ENCODE results near the gene TMSB15C.

TMSB15C gene

GRCh38 chrX:104108955-104109354 is 32.9 kb upstream of the TMSB15C start:
- H3K27ac ChIP-seq = no peak overlapping the region
- peaks cover 0 to 21% (median 7%) of the 10 kb centered on the region in 4 donors for H3K4me1 ChIP-seq
- no peaks in the 10 kb centered on the region for H3K9me3 ChIP-seq
- H3K27me3 ChIP-seq = no peaks in the 10 kb centered on the region
- H3K36me3 ChIP-seq = no peaks in the 10 kb centered on the region
- TF ChIP-seq, protein P1, sequence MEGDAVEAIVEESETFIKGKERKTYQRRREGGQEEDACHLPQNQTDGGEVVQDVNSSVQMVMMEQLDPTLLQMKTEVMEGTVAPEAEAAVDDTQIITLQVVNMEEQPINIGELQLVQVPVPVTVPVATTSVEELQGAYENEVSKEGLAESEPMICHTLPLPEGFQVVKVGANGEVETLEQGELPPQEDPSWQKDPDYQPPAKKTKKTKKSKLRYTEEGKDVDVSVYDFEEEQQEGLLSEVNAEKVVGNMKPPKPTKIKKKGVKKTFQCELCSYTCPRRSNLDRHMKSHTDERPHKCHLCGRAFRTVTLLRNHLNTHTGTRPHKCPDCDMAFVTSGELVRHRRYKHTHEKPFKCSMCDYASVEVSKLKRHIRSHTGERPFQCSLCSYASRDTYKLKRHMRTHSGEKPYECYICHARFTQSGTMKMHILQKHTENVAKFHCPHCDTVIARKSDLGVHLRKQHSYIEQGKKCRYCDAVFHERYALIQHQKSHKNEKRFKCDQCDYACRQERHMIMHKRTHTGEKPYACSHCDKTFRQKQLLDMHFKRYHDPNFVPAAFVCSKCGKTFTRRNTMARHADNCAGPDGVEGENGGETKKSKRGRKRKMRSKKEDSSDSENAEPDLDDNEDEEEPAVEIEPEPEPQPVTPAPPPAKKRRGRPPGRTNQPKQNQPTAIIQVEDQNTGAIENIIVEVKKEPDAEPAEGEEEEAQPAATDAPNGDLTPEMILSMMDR (IDR thresholded peaks at IDR 0.05) = no peak
- H3K4me3 ChIP-seq = no peak overlapping the region
- intact Hi-C loops (cut with DNase I; ENCODE audit: low total_unique reads) = no loop called here
- no peak for DNase-seq

DNA sequence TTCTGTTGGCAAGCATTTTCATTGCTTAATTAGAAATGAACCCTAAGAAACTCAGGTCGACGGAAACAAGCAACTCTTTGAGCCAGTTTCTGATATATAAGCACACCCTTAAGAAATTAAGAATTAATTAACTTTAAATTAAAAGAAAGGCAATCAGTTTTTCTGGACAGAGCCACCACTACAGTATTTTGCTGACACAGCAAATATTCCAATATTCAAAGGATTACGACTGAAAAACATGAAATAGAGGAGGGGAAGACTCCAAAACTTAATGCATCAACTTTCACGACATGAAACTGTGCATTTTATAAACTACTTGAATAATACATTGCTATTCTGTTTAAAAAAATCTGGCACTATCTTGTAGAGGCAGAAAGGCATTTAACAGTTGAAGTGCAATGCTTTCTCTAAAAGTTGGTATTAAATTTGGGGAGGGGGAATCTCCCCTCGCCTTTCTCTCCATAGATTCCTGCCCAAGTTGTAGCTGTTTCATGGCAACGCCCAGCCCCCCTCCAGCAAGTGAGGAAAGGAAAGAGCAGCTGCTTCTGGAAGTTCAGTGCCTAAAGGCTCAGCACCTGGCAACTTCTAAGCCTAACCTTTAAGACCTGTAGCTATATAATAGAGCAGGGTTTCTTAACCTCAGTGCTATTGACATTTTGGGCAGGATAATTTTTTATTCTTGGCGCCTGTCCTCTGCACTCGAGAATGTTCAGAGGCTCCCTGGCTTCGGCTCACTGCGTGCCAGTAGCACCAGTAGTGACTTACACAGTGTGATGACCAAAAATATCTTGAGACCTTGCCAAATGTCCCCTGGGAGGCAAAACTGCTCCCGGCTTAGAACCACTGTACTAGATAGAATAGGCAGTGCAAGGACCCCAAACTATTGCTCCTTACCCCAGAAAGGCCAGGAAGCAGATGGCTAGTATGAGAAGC is 29.6 kb upstream of the TMSB15C start:
- H3K4me3 ChIP-seq = no peak overlapping the region
- H3K36me3 ChIP-seq = no peaks in the 10 kb centered on the region
- H3K27ac ChIP-seq = peak overlapping the region in 1 of 2 donors; percentile 25
- DNase-seq = peak; percentile 23 to 71
- peaks cover 0 to 14% (median 4%) of the 10 kb centered on the region in 4 donors for H3K4me1 ChIP-seq
- TF ChIP-seq, protein P1 (IDR thresholded peaks at IDR 0.05) = no peak
- intact Hi-C loops (cut with DNase I; ENCODE audit: low total_unique reads) = no loop called here
- no peaks in the 10 kb centered on the region for H3K27me3 ChIP-seq
- H3K9me3 ChIP-seq = no peaks in the 10 kb centered on the region

GRCh38 chrX:104104676-104105075 is 28.6 kb upstream of the TMSB15C start:
- TF ChIP-seq, protein P1 (IDR thresholded peaks at IDR 0.05) = no peak
- Histone ChIP-seq H3K4me1 (peaks cover 0 to 14% (median 4%) of the 10 kb centered on the region in 4 donors), H3K9me3 (no peaks in the 10 kb centered on the region), H3K36me3 (no peaks in the 10 kb centered on the region), H3K27ac (no peak overlapping the region), H3K4me3 (no peak overlapping the region), H3K27me3 (no peaks in the 10 kb centered on the region)
- no peak for DNase-seq
- intact Hi-C loops (cut with DNase I; ENCODE audit: low total_unique reads) = no loop called here

GRCh38 chrX:104098919-104099318 is 22.9 kb upstream of the TMSB15C start:
- intact Hi-C loops (cut with DNase I; ENCODE audit: low total_unique reads) = no loop called here

DNA sequence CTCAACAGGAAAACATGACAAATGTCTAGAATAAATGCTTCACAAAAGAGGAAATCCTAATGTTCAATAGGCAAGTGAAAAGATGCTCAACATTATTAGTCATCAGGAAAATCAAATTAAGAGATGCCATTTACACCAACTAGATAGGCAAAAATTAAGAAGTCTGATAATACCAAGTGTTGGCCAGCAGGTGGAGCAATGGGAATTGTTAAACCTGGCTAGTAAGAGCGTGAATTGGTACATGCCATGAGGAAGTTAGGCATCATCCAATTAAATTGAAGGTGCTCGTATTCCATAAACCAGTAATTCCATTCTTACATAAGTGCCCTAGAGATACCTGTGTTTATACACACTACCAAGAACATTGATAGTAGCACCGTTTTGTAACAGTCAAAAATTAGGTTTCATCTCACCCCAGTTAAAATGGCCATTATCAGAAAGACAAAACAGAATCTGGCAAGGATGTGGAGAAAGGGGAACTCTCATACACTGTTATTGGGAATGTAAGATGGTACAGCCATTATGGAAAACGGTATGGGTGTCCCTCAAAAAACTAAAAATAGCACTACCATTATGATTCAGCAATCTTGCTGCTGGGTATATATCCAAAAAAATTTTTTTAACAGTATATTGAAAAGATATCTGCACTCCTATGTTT is 22.2 kb upstream of the TMSB15C start:
- no peak for DNase-seq
- intact Hi-C loops (cut with DNase I; ENCODE audit: low total_unique reads) = no loop called here
- Histone ChIP-seq H3K4me1 (no peaks in the 10 kb centered on the region), H3K4me3 (no peak overlapping the region), H3K27me3 (no peaks in the 10 kb centered on the region), H3K9me3 (no peaks in the 10 kb centered on the region), H3K27ac (no peak overlapping the region), H3K36me3 (no peaks in the 10 kb centered on the region)
- TF ChIP-seq, protein P1 (IDR thresholded peaks at IDR 0.05) = peak; percentile 45 to 66

More at GRCh38 chrX:104098919-104099318, 22.9 kb upstream of the TMSB15C start:
- no peaks in the 10 kb centered on the region for H3K9me3 ChIP-seq
- no peak for DNase-seq
- no peaks in the 10 kb centered on the region for H3K4me1 ChIP-seq
- no peaks in the 10 kb centered on the region for H3K27me3 ChIP-seq
- no peak overlapping the region for H3K4me3 ChIP-seq
- no peaks in the 10 kb centered on the region for H3K36me3 ChIP-seq
- no peak overlapping the region for H3K27ac ChIP-seq
- TF ChIP-seq, protein P1 (IDR thresholded peaks at IDR 0.05) = no peak
